H4 (cell line): ENCODE measurements around the gene GEN1. TPM values are rescaled to one million over a fixed set of nuclear protein-coding genes. Genes with fewer than 3 reads are reported as not detected.

ENCODE experiments used
- DNase-seq: peaks from one replicate; pipeline ENCODE4 v3.0.0-alpha.2; 2015; ENCODE audit warnings: low spot score
- total RNA-seq: library from RNA; depleted of rRNA; stranded (reverse); fragments of >200 nt; shearing (Covaris generic); gene quantifications from 2 replicates; pipeline ENCODE4 v1.2.3, GENCODE V29; 2014; rRNA removed

GEN1 gene, protein sequence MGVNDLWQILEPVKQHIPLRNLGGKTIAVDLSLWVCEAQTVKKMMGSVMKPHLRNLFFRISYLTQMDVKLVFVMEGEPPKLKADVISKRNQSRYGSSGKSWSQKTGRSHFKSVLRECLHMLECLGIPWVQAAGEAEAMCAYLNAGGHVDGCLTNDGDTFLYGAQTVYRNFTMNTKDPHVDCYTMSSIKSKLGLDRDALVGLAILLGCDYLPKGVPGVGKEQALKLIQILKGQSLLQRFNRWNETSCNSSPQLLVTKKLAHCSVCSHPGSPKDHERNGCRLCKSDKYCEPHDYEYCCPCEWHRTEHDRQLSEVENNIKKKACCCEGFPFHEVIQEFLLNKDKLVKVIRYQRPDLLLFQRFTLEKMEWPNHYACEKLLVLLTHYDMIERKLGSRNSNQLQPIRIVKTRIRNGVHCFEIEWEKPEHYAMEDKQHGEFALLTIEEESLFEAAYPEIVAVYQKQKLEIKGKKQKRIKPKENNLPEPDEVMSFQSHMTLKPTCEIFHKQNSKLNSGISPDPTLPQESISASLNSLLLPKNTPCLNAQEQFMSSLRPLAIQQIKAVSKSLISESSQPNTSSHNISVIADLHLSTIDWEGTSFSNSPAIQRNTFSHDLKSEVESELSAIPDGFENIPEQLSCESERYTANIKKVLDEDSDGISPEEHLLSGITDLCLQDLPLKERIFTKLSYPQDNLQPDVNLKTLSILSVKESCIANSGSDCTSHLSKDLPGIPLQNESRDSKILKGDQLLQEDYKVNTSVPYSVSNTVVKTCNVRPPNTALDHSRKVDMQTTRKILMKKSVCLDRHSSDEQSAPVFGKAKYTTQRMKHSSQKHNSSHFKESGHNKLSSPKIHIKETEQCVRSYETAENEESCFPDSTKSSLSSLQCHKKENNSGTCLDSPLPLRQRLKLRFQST
- total RNA-seq, result 4.5 and 8.7 TPM in 2 replicates

DNA sequence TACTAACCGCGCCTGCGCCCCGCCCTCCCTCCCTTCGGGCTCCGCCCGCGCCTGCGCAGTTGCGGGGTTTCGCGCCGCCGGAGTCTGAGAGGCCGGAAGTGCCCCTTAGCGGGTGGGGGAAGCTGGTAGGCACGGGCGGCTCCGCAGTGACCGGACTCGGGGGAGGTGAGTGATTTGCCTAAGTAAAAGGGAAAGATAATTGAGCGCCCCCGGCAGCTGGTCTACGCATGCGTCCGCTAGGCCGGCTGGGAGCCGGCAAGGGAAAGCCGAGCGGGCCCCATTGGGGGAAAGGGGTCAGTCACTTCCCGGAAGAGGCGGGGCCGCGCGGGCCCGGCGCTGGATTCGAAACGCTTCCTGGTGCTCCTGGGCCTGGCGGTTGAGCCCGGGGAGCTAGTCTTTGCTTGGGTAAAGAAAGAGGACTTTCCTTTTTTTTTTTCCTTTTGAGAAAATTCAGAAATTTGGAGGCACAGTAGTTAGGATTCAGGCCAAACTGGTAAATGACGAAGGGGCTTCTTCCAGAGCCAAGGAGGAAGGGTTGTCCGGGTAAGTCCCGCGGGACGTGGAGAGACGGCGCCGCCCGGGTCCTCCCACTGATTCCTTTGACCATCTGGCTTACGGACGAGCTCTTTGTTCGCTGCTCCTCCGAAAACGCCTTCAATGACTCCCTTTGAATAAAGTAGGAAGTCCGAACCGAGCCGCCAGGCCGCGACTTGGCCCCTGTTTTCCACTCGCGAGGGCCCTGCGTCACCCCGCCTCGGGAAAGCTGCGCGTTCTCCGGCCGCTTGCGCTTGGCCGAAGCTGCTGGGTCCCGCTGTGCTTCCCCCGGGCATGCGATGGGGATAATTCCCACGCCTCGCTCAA is at the start of gene GEN1, which contains the start of gene SMC6:
GEN1 (plus strand) TSS at position 336 of the 861 bp plus-strand sequence. CDS start 5,806 bp downstream, outside the sequence.
SMC6 (minus strand) TSS at position 8 of the 861 bp plus-strand sequence. CDS start 7,864 bp downstream, outside the sequence.
- DNase-seq, result peak; percentile 79

DNA sequence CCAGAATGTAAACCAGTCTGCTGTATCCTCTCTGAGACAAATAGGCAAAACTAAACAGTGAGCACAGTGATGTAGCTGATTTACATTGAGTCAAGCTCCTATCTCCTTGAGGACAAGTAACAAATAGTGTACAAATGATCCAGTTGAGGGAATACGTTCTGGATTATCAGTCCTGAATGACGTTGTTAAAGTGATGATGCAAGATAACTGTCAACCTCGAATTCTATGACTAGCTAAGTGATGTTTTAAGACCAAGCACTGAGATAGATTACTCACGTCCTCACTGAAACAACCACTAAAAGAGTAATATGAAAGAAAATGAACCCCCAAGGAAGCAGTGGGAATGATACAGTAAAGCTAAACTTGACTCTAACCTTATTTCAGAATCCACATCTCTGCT is 47.1 kb upstream of the GEN1 start:
- DNase-seq, result no peak

DNA sequence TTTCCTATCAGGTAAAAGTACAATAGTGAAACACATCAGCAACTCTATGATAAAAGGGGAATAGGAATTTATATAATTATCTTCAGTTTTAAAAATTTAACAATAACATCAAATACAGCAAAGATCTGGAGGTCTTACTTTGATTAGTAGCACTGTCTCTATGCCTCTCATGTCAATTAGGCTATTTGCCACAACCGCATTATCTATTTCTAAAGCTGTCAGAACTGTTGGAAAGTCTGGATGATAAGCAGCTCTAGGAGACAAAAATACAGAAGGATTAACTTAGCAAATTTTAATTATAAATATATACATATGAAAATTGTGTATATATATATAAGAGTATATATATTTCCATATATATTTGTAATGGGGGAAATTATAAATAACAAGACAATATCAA is 45.4 kb upstream of the GEN1 start:
- no peak for DNase-seq

DNA sequence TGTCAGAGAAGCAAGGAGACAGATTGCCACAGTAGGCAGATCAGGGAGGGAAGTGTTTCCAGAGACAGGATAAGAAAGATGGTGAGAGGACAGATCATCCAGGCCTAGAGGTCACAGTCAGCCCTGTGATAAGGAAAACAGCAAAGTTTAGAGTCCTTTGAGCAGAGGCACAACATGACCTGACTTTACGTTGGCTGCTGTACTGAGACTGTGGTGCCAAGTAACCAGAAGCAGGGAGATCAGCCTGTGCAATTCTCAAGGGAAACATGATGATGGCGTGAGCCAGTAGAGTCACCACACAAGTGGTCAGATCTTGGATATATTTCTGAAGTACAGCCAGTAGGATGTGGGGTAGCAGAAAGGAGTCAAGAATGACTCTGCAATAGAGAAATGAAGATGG is 44.0 kb upstream of the GEN1 start:
- DNase-seq, result no peak

DNA sequence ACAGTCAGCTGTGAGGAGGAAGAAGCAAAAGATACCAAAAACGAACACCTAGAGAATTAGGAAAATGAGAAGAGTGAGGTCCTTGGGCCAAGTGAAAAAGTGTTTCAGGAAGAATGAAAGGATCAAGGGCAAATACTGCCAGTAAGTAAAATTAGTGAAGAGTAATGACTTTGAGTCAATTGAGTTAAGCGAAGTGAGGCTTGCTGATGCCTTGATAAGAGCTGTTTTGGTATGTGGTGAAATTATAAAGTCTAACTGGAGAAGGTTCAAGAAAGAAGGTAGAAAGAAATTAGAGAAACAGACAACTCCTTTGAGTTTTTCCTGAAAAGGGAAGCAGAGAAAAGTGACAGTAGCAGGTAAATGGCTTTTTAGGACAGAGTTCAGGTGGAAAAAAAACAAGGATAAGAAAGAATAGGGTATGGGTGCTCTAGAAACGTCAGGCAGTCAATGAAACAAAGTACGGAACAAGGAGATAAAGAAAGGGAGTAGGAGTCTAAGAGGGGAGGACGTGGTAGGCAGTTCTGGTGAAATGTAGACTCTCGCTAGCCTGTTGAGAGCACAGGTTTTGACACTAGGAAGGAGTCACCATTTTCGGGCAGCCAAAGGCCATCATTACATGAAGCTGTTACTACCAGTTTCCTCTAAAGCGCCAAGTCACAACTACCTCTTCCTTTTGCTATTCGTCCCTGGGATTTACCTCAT is 43.2 kb upstream of the GEN1 start:
- DNase-seq, result no peak

DNA sequence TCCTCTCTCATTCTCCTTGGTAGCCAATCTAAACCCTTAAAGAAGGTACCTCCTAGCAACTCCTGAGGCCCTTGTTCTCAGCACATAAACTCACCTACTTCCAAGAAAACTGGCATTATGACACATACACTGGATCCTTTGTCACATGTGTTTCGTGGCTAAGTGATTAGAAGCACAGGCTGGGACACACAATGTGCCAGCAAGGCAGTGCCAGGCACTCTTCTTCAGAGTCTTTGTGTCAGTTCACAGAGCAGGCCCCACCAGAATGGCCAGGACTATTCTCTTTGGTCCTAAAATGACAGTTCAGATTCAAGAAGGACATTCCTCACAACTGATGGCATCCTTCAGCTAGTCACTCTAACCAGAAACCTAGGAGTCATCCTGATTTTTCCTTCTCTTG is 40.6 kb upstream of the GEN1 start:
- DNase-seq, result no peak

DNA sequence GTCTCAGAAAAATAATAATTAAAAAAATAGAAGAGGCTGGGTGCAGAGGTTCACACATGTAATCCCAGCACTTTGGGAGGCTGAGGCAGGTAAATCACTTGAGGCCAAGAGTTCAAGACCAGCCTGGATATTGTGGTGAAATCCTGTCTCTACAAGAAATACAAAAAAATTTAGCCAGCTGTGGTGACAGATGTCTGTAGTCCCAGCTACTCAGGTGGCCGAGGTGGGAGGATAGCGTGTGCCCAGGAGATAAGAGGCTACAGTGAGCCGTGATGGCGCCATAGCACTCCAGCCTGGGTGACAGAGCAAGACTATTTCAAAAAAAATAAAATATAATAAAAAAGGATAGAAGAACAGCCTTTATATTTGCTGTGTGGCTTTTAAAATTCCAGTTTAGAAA is 36.3 kb upstream of the GEN1 start:
- no peak for DNase-seq

DNA sequence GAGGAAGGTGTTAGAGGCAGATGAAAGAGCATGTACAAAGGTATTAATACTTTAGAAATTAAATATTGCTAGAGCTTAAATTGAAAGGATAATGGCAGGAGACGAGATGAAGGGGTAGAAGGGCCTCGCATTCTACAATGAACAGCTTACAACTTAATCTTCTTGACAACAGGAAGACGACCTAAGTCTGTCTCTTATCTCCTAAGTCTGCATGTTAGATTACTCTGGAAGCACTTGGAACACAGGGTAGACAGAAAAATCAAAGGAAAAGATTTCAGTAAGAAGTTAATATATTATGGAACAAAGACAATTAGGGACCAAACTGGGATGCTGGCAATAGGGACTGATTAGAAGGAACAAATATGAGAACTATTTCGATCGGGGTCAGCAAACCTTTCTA is 35.2 kb upstream of the GEN1 start:
- no peak for DNase-seq

DNA sequence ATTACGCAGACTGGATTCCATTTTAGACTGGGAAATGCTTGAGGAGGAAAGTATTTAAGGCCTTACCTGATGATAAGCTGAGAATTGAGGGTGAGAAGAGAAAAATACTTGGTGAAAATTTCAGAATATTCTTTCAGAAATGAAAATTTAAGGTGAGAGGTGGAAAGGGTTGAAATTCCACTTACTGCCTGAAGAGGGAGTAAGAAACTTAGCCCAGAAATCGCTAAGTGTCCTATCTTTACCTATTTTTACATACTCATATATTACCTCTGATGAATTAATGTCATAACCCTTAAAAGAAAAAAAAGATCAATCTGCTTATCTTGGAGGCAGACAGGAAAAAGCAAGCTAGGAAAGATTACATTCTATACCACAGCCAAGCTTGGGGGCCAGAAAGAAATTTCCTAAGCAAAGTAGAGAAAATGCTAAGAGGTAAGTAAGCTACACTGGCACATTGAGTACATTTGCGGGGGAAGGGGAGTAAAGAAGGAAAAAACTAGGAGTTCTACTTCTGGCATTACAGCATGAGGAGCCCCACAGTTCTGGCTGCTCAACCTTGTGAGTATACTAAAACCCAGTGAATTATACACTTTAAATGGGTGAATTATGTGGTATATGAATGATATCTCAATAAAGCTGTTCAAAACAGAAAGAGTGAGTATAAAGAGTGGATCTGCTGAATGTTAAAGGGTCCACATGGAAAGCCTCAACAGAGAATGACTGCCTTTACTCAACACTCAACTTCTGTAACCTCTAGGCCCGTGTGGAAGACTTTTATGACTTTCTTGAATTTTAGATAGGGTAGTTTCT is 34.2 kb upstream of the GEN1 start:
- DNase-seq, result no peak

DNA sequence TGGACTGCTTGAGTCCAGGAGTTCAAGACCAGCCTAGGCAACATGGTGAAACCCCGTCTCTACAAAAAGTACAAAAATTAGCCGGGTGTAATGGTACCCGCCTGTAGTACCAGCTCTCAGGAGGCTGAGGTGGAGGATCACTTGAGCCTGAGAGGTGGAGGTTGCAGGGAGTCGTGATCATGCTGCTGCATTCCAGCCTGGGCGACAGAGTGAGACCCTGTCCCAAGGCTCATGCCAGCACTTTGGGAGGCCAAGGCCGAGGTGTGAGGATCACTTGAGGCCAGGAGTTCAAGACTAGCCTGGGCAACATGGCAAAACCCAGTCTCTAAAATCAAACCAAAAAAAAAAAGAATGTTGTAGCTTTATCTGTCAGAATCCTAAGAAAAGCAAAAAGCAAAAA is 25.7 kb upstream of the GEN1 start:
- no peak for DNase-seq

DNA sequence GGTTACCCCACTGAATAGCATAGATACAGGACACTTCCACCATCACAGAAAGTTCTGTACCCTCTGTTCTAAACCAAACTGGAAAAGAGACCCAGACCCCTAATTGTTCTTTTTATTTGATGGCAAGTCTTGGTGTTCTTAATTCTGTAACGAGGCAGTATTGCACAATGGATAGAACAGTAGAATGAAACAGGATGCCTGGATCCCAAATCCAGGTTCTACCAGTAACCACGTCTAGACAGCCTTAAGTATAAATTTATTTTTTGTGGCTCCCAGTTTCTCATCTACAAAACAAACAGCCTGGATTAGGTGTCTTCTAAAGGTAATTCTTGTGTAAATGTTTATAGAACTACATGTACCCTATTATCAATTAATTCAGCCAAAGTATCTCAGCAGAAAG is 24.1 kb upstream of the GEN1 start:
- DNase-seq, result no peak

DNA sequence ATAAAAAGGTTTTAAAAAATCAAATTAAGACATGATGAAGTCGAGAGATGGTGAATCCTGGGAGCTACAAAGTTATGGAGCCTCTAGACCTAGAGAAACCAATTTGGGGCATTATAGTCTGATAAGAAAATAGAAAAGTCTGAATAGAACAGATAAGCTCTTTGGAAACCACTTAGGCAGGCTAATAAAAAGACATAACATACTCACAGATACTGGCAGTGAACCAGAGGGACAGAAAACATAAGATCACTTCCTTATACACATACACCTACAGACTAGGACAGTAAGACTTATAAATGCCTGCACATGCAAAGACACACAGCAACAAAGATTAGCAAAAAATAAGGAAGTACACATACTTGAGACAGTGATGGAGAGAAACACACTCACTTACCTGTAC is 20.3 kb upstream of the GEN1 start:
- DNase-seq, result no peak

DNA sequence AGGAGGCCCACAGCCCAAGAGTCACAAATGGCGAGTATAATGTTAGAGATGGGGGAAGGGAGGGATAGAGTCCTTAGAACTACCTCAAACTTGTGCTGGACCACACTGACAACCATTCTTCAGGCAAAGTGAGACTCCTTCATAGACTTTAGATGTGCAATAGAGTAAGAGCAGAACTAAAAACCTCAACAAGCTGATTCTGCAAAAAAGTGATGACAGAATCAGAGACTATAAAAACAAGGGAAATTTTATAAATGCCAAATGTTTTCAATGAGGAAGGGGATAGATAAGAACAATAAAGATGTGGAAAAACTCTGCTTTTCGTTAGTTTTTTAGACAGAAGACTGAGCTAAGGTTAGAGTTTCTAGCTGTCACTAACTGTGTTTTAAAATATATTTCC is 18.1 kb upstream of the GEN1 start:
- DNase-seq, result no peak

DNA sequence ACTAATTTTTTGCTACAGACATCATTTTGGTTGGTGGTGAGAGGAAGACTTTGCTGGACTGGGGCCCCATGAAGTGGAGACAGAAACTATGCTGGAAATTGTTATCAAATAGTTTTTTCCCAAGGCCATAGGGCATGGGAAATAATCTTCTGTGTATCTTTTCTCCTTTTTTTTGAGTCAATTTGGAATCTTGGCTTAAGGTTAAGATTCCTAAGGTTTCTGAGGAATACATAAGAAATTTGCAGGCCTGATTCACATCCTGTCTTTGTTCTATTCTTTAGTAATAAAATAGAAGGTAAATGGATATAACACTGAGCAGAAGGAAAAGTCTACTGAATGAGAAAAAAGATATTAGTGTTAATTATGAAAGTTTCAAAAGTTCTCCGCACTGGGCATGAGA is 16.9 kb upstream of the GEN1 start:
- DNase-seq, result no peak

DNA sequence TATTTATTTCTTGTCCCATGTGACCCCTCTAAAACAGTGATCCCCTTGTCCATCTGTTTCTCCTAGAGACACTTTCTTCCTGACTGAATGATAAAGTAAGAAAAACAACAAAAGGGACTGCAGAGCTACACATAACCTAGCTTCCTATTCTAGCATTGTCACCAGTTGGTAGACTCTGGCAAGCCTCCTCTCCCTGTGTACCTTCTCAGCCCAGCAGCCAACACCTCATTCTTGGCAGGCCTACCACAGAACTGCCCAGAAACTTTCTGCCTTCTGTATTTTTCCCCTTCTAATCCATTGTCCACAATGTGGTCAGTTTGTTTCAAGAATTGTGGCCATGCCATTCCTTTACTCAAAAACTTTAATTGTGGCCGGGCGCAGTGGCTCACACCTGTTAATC is 13.7 kb upstream of the GEN1 start:
- no peak for DNase-seq

DNA sequence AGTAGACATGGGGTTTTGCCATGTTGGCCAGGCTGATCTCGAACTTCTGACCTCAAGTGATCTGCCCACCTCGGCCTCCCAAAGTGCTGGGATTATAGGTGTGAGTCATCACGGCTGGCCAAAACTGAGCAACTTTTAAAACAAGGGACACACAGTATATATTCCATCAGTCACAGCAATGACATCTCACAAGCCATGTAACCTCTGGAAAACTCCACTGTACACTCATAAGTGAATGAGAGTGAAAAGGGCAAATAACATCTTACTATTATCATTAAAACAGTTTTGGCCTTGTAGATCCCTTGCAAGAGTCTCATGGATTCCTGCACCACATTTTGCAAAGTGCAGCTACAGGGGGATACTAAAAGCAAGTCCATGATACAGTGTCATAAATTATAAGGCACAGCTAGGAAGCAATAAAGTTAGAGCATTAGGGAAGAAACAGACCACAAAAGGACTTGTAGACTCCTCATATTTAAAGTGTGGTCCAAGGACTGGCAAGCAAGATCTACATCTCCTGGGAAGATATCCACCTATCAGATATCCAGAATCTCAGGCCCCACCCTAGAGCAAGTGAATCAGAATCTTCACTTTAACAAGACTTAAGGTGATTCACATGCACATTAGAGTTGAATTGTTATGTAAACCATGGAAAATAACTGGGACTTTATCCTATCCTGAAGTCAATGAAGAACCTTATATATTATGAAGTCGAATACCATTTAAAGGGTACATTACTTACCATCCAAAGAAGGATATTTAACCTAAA is 6.1 kb upstream of the GEN1 start:
- DNase-seq, result peak; percentile 14

DNA sequence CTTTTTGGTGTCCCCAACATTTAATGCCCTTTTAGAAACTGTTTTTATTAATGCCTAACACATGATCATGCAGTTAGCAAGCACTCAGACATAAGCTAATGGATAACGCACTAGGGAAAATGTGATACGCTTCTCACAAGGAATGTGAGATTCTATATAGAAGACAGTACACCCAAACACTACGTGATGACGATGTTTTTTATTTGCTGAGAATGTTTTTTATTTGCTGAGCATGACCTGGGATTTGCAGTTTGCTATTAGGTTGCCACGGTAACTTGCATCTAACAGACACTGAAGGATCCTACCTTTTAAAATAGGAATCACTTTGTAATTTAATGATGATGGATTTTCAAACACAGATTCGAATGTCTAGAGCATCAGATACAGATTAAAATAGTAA is 5.2 kb upstream of the GEN1 start:
- DNase-seq, result no peak

DNA sequence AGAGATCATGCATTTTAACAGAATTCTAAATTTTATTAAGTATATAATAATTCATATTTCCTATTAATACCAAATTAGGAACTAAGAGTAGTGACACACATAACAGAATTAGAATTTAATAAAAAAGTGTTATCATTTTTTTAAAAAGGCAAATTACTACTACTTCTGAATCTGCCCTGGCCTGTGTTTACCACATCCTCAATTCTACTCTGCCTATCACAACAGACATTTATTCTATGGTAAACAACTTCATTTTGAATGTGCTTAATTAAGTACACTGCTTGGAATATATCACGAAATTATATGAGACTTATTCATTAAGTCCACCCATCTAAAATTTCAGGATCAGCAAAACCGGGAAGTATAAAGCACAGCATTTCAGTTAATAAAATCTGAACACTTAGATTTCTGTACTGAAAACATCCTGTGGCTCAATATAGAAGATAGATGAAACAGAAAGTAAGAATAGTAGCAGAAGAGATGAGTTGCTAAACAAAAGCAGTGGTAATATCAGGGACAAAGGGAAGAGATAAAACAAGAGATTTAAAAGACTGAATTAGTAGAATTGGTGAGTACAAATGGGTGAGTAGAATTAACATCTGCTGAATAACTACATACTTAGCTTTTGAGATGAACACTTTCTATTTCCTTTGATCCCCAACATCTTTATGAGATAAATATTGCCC is 4.0 kb upstream of the GEN1 start:
- no peak for DNase-seq

DNA sequence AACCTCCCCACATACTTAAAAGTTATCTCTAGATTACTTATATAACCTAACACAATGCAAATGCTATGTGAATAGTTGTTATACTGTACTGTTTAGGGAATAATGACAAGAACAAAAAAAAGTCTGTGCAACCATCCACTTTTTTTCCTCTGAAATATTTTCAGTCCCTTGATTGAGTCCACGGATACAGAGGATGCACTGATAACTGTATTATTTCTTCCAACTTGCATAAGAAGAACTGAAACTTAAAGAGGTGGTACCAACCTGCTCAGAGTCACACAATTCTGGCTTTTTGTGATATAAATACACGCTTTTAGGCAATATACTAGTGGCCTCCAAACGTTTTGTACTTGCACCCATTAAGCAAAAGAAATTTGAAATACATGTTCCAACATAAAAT is 1.7 kb upstream of the GEN1 start:
- no peak for DNase-seq
